EL (cell line): ENCODE measurements around the gene IL10RB.
A peak's percentile ranks its signal among the peaks of the same experiment; 100 is the strongest.

Experiments
- DNase-seq: peaks from one replicate; pipeline ENCODE4 v3.0.0-alpha.2; 2016

Gene IL10RB

DNA sequence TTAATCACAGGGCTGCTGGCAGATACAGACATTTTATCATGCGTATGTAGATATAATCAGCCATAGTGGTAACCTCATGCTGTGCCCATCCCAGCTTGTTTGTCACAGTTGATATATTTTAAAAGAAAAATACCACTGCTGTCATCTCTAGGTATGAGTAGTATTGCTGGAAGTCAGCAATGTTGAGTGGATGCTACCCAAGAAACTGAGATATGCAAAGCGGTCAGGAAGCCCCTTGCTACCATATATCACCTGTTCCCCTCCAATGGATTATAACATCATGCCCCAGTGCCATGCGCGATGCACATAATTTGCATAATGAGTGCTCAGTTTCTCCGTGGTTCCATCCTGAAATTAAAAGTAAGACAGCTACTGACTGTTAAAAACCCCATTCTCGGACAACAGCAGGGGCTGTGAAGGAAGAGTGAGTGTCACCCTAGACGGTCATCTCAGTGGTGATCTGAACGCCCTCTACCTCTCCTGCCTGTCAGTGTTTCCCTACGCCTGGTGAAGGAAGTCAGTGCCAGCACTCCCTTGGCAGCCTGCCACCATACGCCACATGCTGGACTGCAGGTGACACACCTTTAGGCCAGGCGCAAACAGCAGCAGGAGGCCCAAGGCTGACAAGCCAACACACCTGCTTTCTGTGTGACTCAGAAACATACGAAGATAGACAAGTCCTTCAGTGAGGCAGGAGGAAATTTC lies 2.7 kb downstream of the IL10RB start:
- no peak for DNase-seq

DNA sequence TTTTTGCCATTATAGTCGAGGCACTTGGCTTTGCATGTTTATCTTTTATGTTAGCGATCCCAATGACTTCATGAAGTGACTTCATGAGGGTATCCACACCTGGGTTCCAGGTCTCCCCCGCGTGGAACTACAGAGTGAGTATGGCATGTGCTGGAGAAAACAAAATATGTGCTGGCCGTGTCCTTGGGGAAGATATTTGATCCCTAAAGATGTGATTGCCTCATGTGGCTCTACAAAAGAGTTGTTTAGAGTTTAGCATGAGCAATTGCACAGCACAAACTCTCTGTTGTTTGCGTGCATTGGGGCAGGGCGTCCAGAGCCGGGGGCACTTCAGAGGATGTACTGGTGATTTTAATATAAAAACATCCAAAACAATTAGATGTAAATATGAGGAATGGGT lies 4.8 kb downstream of the IL10RB start:
- no peak for DNase-seq

DNA sequence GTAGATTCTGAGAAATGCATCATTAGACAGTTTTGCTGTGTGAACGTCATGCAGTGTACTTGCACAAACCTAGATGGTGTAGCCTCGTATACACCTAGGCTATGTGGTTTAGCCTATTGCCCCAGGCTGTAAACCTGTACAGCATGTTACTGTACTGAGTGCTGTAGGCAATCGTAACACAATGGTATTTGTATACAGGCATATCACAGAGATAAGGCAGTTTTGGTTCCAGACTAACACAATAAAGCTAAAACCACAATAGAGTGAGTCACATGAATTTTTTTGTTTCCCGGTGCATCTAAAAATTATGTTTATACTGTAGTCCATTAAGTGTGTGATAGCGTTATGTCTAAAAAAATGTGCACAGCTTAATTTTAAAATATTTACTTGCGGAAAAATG lies 6.9 kb downstream of the IL10RB start:
- no peak for DNase-seq

DNA sequence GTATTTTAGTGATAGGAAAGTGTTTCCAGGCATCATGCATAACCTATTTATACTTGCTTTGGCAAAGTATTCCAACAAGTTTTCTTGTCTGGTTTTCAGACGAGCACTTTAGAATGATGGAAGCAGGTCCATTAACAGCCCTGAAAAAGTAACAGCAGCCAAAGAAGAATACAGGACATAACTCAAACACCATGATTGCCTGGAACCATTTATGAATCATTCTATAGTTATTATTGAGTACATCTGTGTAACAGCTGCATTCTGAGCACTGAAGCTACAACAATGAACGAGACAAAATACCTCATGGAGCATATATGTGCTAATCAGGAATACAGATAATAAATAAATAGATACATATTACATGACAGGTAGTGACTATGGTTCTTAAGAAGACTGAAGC lies 12.6 kb downstream of the IL10RB start:
- peak; percentile 46 for DNase-seq

DNA sequence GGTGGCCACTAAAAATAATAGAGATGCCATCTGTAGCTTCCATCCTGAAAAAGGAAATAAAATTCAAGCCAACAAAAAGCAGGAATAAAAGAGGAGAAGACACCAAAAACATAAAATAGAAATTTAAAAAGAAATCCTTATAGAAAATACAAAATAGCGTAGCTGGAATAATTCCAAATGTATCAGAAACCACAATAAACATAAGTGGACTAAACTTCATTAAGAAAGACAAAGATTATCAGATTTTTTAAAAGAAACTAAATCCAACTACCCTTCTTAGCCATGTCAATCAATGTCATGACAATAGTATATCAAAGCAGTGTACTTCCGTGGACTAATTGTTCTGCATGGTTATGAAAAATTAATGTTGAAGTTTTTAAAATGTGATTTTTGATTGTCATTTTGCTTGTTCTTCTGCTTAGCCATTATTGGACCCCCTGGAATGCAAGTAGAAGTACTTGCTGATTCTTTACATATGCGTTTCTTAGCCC lies 13.2 kb downstream of the IL10RB start:
- DNase-seq: no peak

DNA sequence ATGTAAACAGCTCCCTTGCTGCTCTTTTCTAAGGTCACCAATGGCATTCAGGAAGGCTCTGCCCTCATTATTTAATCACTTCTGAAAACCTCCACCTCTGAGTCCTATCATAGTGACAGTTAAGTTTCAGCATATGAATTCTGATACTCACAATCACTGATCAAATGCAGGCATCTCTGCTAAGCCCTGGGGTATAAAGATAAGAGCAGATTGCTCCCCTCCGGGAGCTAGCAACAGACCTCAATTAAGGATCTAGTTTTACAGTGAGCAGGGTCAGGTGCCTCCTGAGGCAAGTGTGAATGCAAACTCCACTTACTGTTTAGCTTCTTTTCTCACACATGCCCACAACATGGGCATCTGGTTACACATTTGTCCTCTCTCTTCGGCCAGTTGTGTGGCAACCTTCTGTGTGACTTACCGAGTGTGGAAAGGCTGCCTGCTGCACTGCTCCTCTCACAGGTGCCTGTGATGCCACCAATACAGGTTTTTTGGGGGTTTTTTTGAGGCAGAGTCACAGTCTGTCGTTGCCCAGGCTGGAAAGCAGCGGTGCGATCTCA lies 15.0 kb downstream of the IL10RB start:
- DNase-seq: no peak

DNA sequence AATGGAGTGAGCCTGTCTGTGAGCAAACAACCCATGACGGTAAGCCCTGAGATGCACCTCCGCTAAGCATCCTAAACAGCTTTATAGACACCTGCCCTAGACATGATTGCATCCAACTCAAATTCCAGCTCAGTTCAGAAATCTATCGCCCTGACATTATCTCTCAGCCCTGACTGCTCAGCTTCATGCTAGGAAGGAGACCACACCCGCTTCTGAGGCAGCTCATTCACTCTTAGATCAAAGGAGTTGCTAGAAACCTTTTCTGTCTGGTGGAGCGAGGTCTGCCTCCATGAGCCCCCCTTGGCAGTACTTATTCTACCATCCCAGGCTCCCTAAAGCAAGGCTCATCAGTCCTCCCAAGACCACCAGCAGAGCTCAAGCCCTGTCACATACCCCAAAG lies 17.0 kb downstream of the IL10RB start:
- no peak for DNase-seq

DNA sequence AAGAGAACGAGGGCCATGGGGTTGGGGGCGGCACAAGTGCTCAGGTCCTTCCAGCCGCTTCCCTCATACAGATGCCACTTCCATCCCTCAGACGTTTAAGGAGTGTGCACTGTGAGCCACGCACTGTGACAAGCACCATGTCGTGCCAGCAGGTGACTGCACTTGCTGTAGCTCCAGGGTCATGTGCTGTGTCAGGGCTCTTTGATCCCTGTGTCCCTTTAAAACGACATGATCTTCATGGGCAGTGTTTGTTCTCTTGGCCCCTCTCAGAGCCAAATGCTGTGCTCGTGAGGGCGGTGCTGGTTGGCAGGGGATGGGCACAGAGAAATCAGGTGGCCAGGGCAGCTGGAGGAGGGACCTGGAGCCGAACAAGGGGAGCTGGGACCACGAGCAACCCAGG lies 19.9 kb downstream of the IL10RB start:
- no peak for DNase-seq

DNA sequence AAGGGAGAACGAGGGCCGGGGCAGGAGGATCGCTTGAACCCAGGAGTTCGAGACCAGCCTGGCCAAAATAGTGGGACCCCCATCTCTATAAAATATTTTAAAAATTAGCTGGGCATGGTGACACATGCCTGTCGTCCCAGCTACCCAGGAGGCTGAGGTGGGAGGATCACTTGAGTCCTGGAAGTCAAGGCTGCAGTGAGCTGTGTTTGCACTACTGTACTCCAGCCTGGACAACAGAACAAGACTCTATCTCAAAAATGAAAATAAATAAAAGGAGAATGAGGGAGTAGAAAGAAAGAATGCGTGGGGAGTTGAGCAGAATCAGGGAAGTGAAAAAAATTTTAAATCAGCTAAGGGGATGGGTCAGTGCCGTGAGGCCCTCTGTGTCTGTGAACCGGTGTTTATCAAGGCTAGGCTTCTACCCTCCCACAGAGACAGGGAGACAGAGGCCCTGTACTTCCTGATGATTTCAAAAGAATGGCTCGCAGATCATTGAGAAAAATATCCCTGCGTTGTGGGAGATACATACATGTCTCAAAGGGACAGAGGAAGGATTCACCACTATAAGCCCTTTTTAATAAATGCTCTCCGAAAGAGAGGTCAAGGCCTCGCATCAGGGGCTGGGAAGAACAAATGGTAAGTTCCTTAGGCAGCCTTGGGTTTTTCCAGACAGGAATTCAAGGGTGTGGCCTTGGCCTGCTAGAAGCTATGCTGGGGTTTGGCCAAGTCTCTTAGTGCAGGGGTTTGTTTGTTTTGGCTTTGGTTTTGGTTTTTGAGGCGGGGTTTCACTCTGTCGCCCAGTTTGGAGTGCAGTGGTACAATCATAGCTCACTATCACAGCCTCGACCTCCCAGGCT lies 20.7 kb downstream of the IL10RB start:
- DNase-seq: peak; percentile 74

DNA sequence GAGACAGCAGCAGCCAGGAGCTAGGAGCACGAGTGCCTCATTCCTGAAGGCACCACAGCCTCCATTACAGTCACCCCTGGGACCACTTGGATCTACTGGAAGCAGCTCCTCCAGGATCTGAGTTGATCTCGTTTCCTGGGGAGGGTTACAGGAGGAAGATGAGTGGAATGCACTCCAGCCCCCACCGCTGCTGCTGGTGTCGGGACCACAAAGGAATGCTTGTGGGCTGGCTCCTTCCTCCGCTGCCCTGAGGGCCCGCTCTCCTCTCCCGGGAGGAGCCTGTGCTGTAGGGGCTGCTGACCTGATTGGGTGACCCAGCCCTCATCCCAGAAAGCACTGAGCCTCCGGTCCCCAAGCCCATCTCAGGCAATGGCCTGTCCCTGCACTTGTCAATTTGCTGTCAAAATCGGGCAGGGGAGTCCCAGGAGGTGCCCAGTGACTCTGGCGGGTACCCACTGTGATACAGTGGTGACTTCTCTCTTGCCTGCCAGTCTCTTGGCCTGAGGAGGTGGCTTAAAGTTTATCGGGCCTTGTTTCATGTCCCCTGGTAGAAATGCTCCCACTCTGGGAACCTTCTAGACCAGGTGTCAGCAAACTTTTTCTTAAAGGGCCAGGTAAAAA lies 23.1 kb downstream of the IL10RB start:
- peak; percentile 88 for DNase-seq

DNA sequence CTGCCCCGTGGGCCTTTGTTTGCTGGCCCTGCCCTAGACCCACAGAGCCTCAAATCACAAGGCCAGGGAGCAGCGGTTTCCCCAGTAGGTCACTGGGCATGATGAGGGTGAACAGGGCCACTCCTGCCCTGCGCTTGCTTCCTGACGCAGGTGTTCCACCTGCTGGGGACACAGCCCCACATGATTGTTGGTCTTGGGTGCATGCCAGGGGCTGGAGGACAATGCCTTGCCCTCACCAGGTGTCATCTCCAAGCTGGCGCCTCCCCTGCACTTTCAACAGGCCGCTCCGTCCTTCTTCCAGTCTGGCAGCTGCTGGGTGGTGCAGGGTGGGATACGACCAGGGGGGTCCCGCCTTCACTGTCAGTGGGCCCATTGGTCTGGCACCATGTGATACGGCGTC lies 24.3 kb downstream of the IL10RB start:
- DNase-seq: no peak

DNA sequence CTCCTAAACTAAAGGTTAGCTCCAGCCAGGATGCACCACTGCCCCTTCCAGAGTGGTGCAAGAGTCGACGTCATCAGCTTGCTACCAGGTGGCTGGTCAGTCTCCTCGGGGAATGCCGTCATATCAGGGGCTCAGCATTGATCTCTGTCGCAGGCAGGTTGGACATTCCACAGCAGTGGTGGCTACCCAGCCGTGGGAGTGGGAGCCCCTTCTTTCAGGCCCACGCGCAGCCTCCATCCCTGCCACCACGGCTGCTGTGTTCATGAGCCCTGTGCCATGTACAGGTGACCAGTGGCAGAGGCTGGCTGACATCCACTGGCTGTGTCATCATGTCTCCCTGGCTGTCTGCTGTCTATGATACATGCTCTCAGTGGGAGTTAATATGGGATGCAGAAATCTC lies 25.5 kb downstream of the IL10RB start:
- DNase-seq: no peak

DNA sequence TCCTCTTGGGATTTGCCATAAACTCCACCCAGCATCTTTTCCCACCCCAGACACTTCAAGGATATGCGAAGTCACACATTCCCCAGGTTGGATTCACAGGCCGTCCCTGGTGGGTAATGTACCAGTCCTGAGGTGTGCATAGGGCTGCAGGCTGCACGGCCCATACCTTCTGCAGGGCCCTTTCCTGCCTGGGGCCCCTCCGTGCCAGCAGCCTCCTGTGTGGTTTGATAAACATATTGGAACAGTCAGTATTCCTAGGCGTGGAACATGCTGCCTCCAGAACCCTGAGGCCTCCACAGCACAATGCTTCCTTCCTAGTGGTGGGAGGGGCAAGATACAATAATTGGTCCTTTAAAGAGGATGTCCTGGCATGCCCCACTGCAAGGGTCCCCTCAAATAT lies 26.6 kb downstream of the IL10RB start:
- no peak for DNase-seq

DNA sequence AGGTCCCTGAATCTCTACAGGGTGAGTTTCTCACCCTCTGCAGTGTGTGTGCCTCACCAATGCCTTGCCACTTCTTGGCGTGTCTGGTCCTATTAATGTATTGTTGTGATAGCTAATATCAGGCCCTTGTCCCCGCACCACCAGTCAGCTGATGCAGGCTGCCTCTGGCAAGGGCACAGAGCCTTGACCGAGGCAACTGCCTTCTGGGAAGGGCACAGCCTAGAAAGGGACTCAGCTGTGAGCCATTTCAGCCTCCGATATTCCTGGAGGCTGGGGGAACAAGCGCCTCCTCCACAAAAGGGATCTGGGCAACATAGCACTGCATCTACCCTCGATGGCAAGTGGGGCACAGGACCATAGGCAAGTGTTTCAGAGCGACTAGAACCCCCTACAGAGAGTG lies 27.0 kb downstream of the IL10RB start:
- no peak for DNase-seq

DNA sequence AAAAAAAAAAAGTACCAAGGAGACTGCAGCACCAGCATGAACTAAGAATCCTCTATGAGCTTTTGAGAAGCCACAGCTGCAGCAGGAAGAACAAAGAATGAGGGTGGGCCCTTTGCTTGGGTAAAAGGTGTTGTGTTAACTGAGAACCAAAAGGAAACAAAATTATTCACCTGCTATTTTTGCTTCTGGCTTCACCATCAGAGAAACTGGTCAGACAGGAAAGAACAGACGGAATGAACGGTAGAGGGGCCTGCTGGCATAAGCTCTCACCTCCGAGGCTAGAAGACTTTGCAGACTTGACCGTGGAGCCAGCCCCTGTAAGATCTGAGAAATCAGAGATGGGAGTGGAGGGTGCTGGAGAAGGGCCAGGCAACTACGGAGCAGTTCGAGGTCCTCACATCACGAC lies 27.6 kb downstream of the IL10RB start:
- no peak for DNase-seq

DNA sequence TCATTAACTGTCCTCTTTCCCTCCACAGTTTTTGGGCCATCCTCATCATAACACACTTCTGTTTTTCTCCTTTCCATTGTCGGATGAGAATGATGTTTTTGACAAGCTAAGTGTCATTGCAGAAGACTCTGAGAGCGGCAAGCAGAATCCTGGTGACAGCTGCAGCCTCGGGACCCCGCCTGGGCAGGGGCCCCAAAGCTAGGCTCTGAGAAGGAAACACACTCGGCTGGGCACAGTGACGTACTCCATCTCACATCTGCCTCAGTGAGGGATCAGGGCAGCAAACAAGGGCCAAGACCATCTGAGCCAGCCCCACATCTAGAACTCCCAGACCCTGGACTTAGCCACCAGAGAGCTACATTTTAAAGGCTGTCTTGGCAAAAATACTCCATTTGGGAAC lies 30.0 kb downstream of the IL10RB start:
- no peak for DNase-seq

DNA sequence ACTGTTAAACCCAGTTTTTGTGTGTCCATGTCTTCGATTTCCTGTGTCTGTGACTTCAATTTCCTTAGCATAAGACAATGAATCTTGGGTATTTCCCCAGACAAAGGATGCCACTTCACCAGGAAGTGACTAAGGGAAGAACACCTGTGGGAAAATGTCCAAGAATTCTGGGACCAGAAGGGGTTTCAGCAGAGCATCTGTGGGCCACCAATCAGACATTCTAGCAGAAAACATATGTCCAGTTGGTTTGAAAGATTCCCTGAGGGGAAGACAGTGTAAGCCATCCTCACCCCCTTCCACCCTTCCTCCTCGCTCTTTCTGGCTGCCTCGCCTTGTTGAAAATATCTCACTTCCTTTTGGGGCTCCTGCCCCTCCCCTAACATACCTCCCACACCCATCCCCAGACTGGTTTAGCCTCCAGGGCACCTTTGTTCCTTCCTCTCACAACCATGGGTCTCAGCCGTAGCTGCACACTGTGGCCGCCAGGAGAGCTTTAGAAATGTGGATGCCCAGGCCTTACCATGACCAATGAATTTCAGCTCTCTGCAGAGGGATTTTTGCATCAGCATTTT lies 33.1 kb downstream of the IL10RB start:
- DNase-seq: no peak

DNA sequence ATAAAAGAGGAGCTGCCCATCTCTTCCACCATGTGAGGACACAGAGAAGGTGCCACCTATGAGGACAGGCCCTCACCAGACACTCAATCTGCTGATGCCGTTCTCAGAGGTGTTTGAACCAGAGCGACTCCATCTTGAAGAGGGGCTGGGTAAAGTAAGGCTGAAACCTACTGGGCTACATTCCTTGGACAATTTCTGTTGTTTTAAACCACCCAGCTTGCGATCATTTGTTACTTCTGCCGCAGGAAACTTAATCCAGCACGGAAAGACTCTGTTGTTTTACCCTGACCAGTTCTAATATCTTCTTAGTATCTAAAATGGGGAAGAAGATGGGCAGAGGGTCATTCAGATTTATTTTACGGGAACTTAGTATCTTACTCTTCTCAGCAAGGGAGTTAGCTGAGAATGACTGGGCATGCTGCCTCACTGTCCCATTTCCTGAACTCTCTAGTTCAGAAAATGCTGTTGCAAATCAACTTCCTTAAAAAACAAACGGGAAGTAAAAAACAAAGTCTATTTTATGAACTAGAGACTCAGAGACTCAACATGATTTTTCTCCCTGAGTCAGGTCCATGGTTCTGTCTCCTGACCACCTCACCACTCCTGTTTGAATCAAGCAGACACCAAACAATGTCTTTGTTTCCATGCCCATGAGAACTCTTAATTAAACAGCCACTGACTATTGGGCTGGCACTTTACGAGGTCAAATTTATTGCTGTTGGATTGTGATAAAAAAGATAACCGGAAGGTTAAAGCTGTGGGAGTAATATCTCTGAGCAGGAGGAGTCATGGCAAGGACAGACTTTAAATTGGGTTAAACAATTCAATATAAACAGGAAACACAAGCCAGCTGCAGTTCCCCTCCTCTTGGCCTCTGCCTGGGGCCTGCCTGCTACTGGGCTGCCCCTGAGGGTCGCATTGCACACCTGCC lies 34.8 kb downstream of the IL10RB start:
- no peak for DNase-seq

DNA sequence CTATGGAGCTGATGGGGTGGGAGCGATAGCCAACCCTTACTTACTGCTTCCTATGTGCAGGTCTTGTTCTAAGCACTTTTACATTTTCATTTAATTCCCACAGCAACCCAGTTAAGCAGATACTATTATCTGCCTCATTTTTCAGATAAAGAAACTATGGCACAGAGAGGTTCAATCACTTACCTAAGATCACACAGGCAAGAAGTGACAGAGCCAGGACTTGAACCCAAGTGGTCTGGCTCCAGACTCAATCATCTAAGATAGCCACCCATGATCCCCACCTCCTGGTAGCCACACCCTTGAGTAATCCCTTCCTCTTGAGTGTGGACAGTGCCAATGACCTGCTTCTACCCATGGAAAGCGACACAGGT lies 35.5 kb downstream of the IL10RB start:
- no peak for DNase-seq

DNA sequence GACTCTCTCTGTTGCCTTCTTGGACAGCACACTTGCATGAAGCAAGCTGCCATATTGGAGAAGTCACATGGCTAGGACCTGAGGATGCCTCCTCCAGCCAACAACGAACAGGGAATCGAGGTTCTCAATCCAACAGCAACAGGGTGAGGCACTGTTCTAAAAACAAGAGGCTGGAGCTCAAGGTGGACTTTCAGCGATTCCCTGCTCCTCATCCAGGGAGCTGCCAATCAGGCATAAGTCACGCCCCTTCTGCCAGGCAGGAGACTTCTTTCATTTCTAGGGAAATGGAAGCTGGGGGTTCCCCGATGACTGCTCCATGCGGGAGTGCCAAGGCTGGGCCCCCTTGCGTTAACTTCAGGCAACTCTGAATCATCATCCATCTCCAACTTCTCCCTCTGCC lies 35.9 kb downstream of the IL10RB start:
- DNase-seq: no peak

DNA sequence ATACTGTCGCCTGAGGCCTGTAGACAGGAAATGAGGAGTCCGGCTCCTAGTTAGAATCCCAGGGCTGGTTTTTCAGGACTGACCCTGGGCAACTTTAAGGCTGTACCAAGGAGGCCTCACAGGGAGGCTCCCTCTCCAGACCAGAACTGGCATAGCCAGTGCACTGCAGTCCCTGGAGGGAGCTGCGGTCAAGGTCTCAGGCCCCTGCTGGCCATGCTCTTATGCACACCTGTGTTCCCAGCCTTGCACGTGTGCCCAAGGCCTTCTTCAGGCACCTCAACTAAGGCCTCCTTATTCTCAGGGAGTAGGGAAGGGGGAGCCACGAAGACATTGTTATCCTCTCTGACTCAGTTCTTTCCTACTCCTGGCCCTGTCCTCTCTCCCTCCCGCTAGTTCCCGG lies 36.6 kb downstream of the IL10RB start:
- no peak for DNase-seq

DNA sequence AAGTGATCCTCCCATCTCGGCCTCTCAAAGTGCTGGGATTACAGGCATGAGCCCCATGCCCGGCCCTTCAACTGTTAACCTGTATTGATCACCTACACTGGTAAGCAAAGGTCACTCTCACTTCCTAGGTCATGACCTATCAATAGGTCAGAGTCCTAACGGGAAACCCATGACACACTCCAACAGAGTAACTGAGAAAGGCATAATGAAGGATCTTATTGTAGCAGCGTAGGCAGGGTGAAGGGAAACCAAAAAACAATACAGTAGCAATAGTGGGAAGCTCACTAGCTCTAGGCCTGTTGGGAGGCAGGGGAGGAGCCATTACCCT lies 39.1 kb downstream of the IL10RB start:
- no peak for DNase-seq
